CD14-positive monocyte (primary cell): ENCODE results near the gene TMEM87B. TPM values are rescaled to one million over a fixed set of nuclear protein-coding genes. Genes with fewer than 3 reads are reported as not detected.

Experiments
- DNase-seq, 3 donors: peaks; one replicate each; pipeline ENCODE4 v3.0.0-alpha.2; 2011 to 2022
- H2AFZ ChIP-seq: 2 replicates; pipeline ENCODE4 v1.6.0; 2012; ENCODE audit warnings: mild to moderate bottlenecking, low read depth, low read length, inconsistent platforms; ENCODE audit not compliant: insufficient read depth, poor library complexity, severe bottlenecking
- H3K27ac ChIP-seq, 2 donors: 1 replicate in 1 of 2; 2 replicates in 1 of 2; pipeline ENCODE4 v1.5.1; 2012 to 2013; ENCODE audit warnings: low read length in 2 of 2, control low read depth in 1 of 2, inconsistent platforms in 1 of 2, low read depth in 1 of 2, mild to moderate bottlenecking in 1 of 2
- H3K27me3 ChIP-seq, 2 donors: one replicate each; pipeline versions ENCODE4 v1.6.0 to v1.6.1; 2011 to 2013; ENCODE audit warnings: low read length in 2 of 2; ENCODE audit not compliant: control insufficient read depth in 2 of 2, insufficient read depth in 2 of 2
- H3K36me3 ChIP-seq, 2 donors: replicated peaks in 1 of 2; 1 replicate in 1 of 2; 2 replicates in 1 of 2; pipeline versions ENCODE4 v1.5.1 to v1.6.1; 2012 to 2013; ENCODE audit warnings: low read length in 2 of 2, control low read depth in 1 of 2, inconsistent platforms in 1 of 2, mild to moderate bottlenecking in 1 of 2; ENCODE audit not compliant: insufficient read depth in 2 of 2, control insufficient read depth in 1 of 2
- H3K4me1 ChIP-seq, 2 donors: 1 replicate in 1 of 2; 2 replicates in 1 of 2; pipeline versions ENCODE4 v1.5.1 to v1.6.1; 2012 to 2013; ENCODE audit warnings: low read length in 2 of 2, control low read depth in 1 of 2, inconsistent platforms in 1 of 2, mild to moderate bottlenecking in 1 of 2, moderate library complexity in 1 of 2; ENCODE audit not compliant: insufficient read depth in 2 of 2, control insufficient read depth in 1 of 2
- H3K4me2 ChIP-seq: replicated peaks from 2 replicates; pipeline ENCODE3; 2012; ENCODE audit warnings: low read length, moderate library complexity, mild to moderate bottlenecking; ENCODE audit not compliant: poor library complexity, severe bottlenecking; ENCODE audit errors: extremely low read depth
- H3K4me3 ChIP-seq, 3 experiments: fragments of 200-600 bp in 1 of 3; sonication (generic) in 1 of 3; replicated peaks in 1 of 3; 1 replicate in 2 of 3; 2 replicates in 1 of 3; pipeline ENCODE4 v1.5.1; 2011 to 2013; ENCODE audit warnings: low read length in 3 of 3, mild to moderate bottlenecking in 3 of 3, control low read depth in 2 of 3, low read depth in 2 of 3, inconsistent platforms in 1 of 3, moderate library complexity in 1 of 3
- H3K79me2 ChIP-seq: 2 replicates; pipeline ENCODE4 v1.6.0; 2012; ENCODE audit warnings: mild to moderate bottlenecking, control low read depth, inconsistent platforms, low read length, moderate library complexity; ENCODE audit not compliant: insufficient read depth
- H3K9ac ChIP-seq: 2 replicates; pipeline ENCODE4 v1.6.0; 2017; ENCODE audit warnings: low read length, mild to moderate bottlenecking; ENCODE audit not compliant: insufficient read depth, poor library complexity, severe bottlenecking
- H3K9me3 ChIP-seq, 2 donors: replicated peaks in 1 of 2; 1 replicate in 1 of 2; 2 replicates in 1 of 2; pipeline versions ENCODE4 v1.5.1 to v1.6.1; 2012 to 2013; ENCODE audit warnings: low read length in 2 of 2, control low read depth in 1 of 2; ENCODE audit not compliant: control insufficient read depth in 1 of 2, insufficient read depth in 1 of 2
- H4K20me1 ChIP-seq: 2 replicates; pipeline ENCODE4 v1.6.0; 2012; ENCODE audit warnings: mild to moderate bottlenecking, low read length, control low read depth, moderate library complexity; ENCODE audit not compliant: insufficient read depth
- H3K27ac Mint-ChIP-seq, 7 donors: one replicate each; pipeline ENCODE4 v1.8.0; 2020; ENCODE audit warnings: mild to moderate bottlenecking in 7 of 7, mixed read lengths in 7 of 7, moderate library complexity in 6 of 7, inconsistent platforms in 2 of 7
- H3K27me3 Mint-ChIP-seq, 3 donors: one replicate each; pipeline ENCODE4 v1.8.0; 2021 to 2022; ENCODE audit warnings: low read depth in 3 of 3, mild to moderate bottlenecking in 3 of 3, mixed read lengths in 3 of 3, moderate library complexity in 3 of 3, inconsistent platforms in 1 of 3
- H3K36me3 Mint-ChIP-seq, 2 donors: one replicate each; pipeline ENCODE4 v1.8.0; 2020; ENCODE audit warnings: mixed read lengths in 2 of 2, inconsistent platforms in 1 of 2, mild to moderate bottlenecking in 1 of 2
- H3K4me1 Mint-ChIP-seq: one replicate; pipeline ENCODE4 v1.8.0; 2020; ENCODE audit warnings: mild to moderate bottlenecking, mixed read lengths
- H3K4me3 Mint-ChIP-seq, 2 donors: one replicate each; pipeline ENCODE4 v1.8.0; 2020; ENCODE audit warnings: mild to moderate bottlenecking in 2 of 2, mixed read lengths in 2 of 2, moderate library complexity in 1 of 2
- H3K9me3 Mint-ChIP-seq, 7 donors: one replicate each; pipeline ENCODE4 v1.8.0; 2020 to 2022; ENCODE audit warnings: mixed read lengths in 7 of 7, mild to moderate bottlenecking in 6 of 7, moderate library complexity in 6 of 7, inconsistent platforms in 2 of 7
- CTCF ChIP-seq: fragments of 200-600 bp; IDR thresholded peaks from one replicate; pipeline ENCODE4 v1.8.0; 2022; ENCODE audit warnings: antibody characterized with exemption, mild to moderate bottlenecking
- WGBS: methylation state at CpG from one replicate; pipeline ENCODE4 v1.1.5; 2013; ENCODE audit warnings: missing lambda C conversion rate; ENCODE audit not compliant: insufficient coverage; 5-methylcytosine and 5-hydroxymethylcytosine counted together
- intact Hi-C, 2 donors: fragments of 100-400 bp; cut with micrococcal nuclease; formaldehyde crosslinking; loops; one replicate each; pipeline versions ENCODE4 v1.15.0 to v1.15.1; 2023
- polyA plus RNA-seq, 3 donors: library from polyadenylated mRNA; depleted of rRNA in 1 of 3; unstranded in 2 of 3; stranded (reverse) in 1 of 3; fragments of 300-500 nt in 2 of 3; fragments of >200 nt in 1 of 3; fragmentation: Illumina TruSeq in 2 of 3; gene quantifications; 1 replicate in 2 of 3; 2 replicates in 1 of 3; pipeline ENCODE4 v1.2.3, GENCODE V29; 2012 to 2021

TMEM87B gene
- polyA plus RNA-seq, 3 donors = 9.1 to 13.4 (median 11.4) TPM

- H3K27me3 ChIP-seq = no peaks in the 10 kb centered on the region
- no peak overlapping the region for H3K9ac ChIP-seq
Observed at GRCh38 chr2:112087346-112088020, 32.4 kb downstream of the TMEM87B start.

GRCh38 chr2:112089375-112089774 is 34.3 kb downstream of the TMEM87B start:
- Histone ChIP-seq H3K36me3 (peaks cover 81 to 98% of the 10 kb centered on the region in 2 donors), H3K4me3 (no peak overlapping the region), H2AFZ (no peak overlapping the region), H3K4me1 (no peaks in the 10 kb centered on the region), H3K79me2 (no peaks in the 10 kb centered on the region), H3K27ac (no peak overlapping the region), H3K4me2 (no peak overlapping the region), H3K9me3 (no peaks in the 10 kb centered on the region), H3K9ac (no peak overlapping the region), H3K27me3 (no peaks in the 10 kb centered on the region), H4K20me1 (no peaks in the 10 kb centered on the region)
- no peak for TF ChIP-seq CTCF
- H3K9me3 Mint-ChIP-seq = no peaks in the 10 kb centered on the region
- intact Hi-C loops = no loop called here
- DNase-seq = no peak
- no peak overlapping the region for H3K4me3 Mint-ChIP-seq
- no peaks in the 10 kb centered on the region for H3K27me3 Mint-ChIP-seq
- H3K4me1 Mint-ChIP-seq = peaks cover 5% of the 10 kb centered on the region
- H3K27ac Mint-ChIP-seq = no peak overlapping the region
- peaks cover 79 to 89% of the 10 kb centered on the region in 2 donors for H3K36me3 Mint-ChIP-seq
- WGBS = no CpG with 5 or more reads among the region's 5 CpGs

More at GRCh38 chr2:112087346-112088020, 32.4 kb downstream of the TMEM87B start:
- intact Hi-C loops = no loop called here
- no peak for TF ChIP-seq CTCF
- no peak overlapping the region for H3K27ac ChIP-seq
- H3K9me3 ChIP-seq = no peaks in the 10 kb centered on the region
- H3K4me2 ChIP-seq = no peak overlapping the region
- Mint-ChIP-seq H3K4me3 (no peak overlapping the region), H3K27me3 (no peaks in the 10 kb centered on the region), H3K4me1 (peaks cover 5% of the 10 kb centered on the region), H3K27ac (peak overlapping the region in 2 of 7 donors; percentile 53 to 55), H3K36me3 (peaks cover 83 to 91% of the 10 kb centered on the region in 2 donors), H3K9me3 (no peaks in the 10 kb centered on the region)
- no peak overlapping the region for H3K4me3 ChIP-seq
- peaks cover 92 to 100% of the 10 kb centered on the region in 2 donors for H3K36me3 ChIP-seq
- no peak overlapping the region for H2AFZ ChIP-seq
- 94% methylated on average over 9 of the region's 9 CpGs for WGBS
- no peaks in the 10 kb centered on the region for H3K4me1 ChIP-seq
- DNase-seq = no peak
- H4K20me1 ChIP-seq = no peaks in the 10 kb centered on the region
- no peaks in the 10 kb centered on the region for H3K79me2 ChIP-seq
